IMR-90 (cell line): Measurements from ENCODE around the gene GNG2. TPM values are rescaled to one million over a fixed set of nuclear protein-coding genes. Genes with fewer than 3 reads are reported as not detected.
A peak's percentile ranks its signal among the peaks of the same experiment; 100 is the strongest.

ENCODE experiments used
- ATAC-seq: fragments of 200-7000 bp; cut with Tn5 transposase; 2 replicates; pipeline ENCODE4 v1.9.1; 2020; ENCODE audit warnings: low read depth, mild to moderate bottlenecking, moderate library complexity
- BruUV-seq: library from RNA; stranded (reverse); fragments of 400-500 nt; replicated peaks from 2 replicates; lab custom pipeline; 2021; lab: Mats Ljungman, UMichigan
- CTCF ChIA-PET: fragments of 300-600 bp; formaldehyde crosslinking; extraction: SDS; loops from one replicate; lab custom pipeline; 2021; ENCODE audit warnings: antibody characterized with exemption; lab: Yijun Ruan, JAX
- POLR2A ChIA-PET: fragments of 300-600 bp; sonication (Branson Sonifier 250); formaldehyde crosslinking; loops from one replicate; lab custom pipeline; 2022; ENCODE audit warnings: antibody characterized with exemption; ENCODE audit not compliant: unreplicated experiment; lab: Charles Lee
- DNase-seq: peaks from one replicate; pipeline ENCODE4 v3.0.0; 2013
- H2AFZ ChIP-seq: replicated peaks from 2 replicates; pipeline ENCODE3; 2013; ENCODE audit warnings: low read length, mild to moderate bottlenecking; ENCODE audit not compliant: poor library complexity
- H2AK5ac ChIP-seq: 2 replicates; pipeline ENCODE4 v1.6.1; 2013; ENCODE audit warnings: low read depth, low read length, inconsistent platforms
- H2AK9ac ChIP-seq: replicated peaks from 2 replicates; pipeline ENCODE3; 2013; ENCODE audit warnings: mild to moderate bottlenecking, low read depth, low read length, moderate library complexity; ENCODE audit not compliant: poor library complexity
- H2BK120ac ChIP-seq: 2 replicates; pipeline ENCODE4 v1.6.1; 2013; ENCODE audit warnings: low read depth, low read length, inconsistent platforms
- H2BK15ac ChIP-seq: 3 replicates; pipeline ENCODE4 v1.6.1; 2013; ENCODE audit warnings: low read depth, low read length, inconsistent platforms
- H2BK20ac ChIP-seq: 2 replicates; pipeline ENCODE4 v1.6.1; 2013; ENCODE audit warnings: low read depth, mild to moderate bottlenecking, inconsistent platforms, low read length, moderate library complexity
- H2BK5ac ChIP-seq: 2 replicates; pipeline ENCODE4 v1.6.1; 2013; ENCODE audit warnings: mild to moderate bottlenecking, low read depth, low read length, inconsistent platforms; ENCODE audit not compliant: poor library complexity, severe bottlenecking
- H3K14ac ChIP-seq: replicated peaks from 2 replicates; pipeline ENCODE4 v1.6.1; 2013; ENCODE audit warnings: low read depth, low read length, inconsistent platforms
- H3K18ac ChIP-seq: 2 replicates; pipeline ENCODE4 v1.6.1; 2013; ENCODE audit warnings: low read depth, low read length, control low read depth
- H3K23ac ChIP-seq: 2 replicates; pipeline ENCODE4 v1.6.1; 2013; ENCODE audit warnings: low read depth, low read length, inconsistent platforms
- H3K27ac ChIP-seq: 2 replicates; pipeline ENCODE4 v1.5.1; 2013; ENCODE audit warnings: mild to moderate bottlenecking, control low read depth, low read length; ENCODE audit not compliant: insufficient read depth
- H3K27me3 ChIP-seq: 2 replicates; pipeline ENCODE4 v1.6.1; 2013; ENCODE audit warnings: low read length; ENCODE audit not compliant: control insufficient read depth, insufficient read depth
- H3K36me3 ChIP-seq: 2 replicates; pipeline ENCODE4 v1.6.1; 2013; ENCODE audit warnings: low read length, mixed read lengths; ENCODE audit not compliant: control insufficient read depth, insufficient read depth
- H3K4ac ChIP-seq: 2 replicates; pipeline ENCODE4 v1.6.1; 2013; ENCODE audit warnings: low read depth, low read length, inconsistent platforms
- H3K4me1 ChIP-seq: 2 replicates; pipeline ENCODE4 v1.6.1; 2013; ENCODE audit warnings: low read length, mixed read lengths; ENCODE audit not compliant: control insufficient read depth, insufficient read depth
- H3K4me2 ChIP-seq: 2 replicates; pipeline ENCODE4 v1.6.1; 2013; ENCODE audit warnings: low read depth, mild to moderate bottlenecking, control low read depth, low read length, moderate library complexity
- H3K4me3 ChIP-seq: 2 replicates; pipeline ENCODE4 v1.5.1; 2013; ENCODE audit warnings: low read depth, mild to moderate bottlenecking, control low read depth, low read length, moderate library complexity; ENCODE audit not compliant: insufficient read depth
- H3K56ac ChIP-seq: 2 replicates; pipeline ENCODE4 v1.6.1; 2013; ENCODE audit warnings: low read length, inconsistent platforms; ENCODE audit not compliant: insufficient read depth; ENCODE audit errors: extremely low read depth
- H3K79me1 ChIP-seq, 2 experiments: 2 replicates each; pipeline ENCODE4 v1.6.1; 2013; ENCODE audit warnings: low read length in 2 of 2, inconsistent platforms in 1 of 2, low read depth in 1 of 2
- H3K9ac ChIP-seq: 2 replicates; pipeline ENCODE4 v1.6.1; 2013; ENCODE audit warnings: low read depth, low read length, control low read depth
- H3K9me1 ChIP-seq: 2 replicates; pipeline ENCODE4 v1.6.1; 2013; ENCODE audit warnings: low read length, inconsistent platforms; ENCODE audit not compliant: insufficient read depth
- H3K9me3 ChIP-seq: 2 replicates; pipeline ENCODE4 v1.6.1; 2013; ENCODE audit warnings: low read length; ENCODE audit not compliant: control insufficient read depth, insufficient read depth
- H4K20me1 ChIP-seq: 2 replicates; pipeline ENCODE4 v1.6.1; 2013; ENCODE audit warnings: low read length, inconsistent platforms; ENCODE audit not compliant: insufficient read depth
- H4K5ac ChIP-seq: 2 replicates; pipeline ENCODE4 v1.6.1; 2013; ENCODE audit warnings: mild to moderate bottlenecking, low read depth, low read length, control low read depth
- H4K8ac ChIP-seq, 2 experiments: 2 replicates each; pipeline ENCODE4 v1.6.1; 2013; ENCODE audit warnings: low read depth in 2 of 2, low read length in 2 of 2, control low read depth in 1 of 2, inconsistent platforms in 1 of 2
- H4K91ac ChIP-seq: 2 replicates; pipeline ENCODE4 v1.6.1; 2013; ENCODE audit warnings: low read depth, low read length, inconsistent platforms; ENCODE audit not compliant: insufficient read depth
- CHD1 ChIP-seq: IDR thresholded peaks from 2 replicates; pipeline ENCODE4 v1.6.1; 2012; ENCODE audit warnings: low read depth, low read length, improper control_type of control experiment
- WGBS, 2 experiments: methylation state at CpG; one replicate each; pipeline versions ENCODE4 v1.1.5 to v1.1.7; 2013; ENCODE audit warnings: missing lambda C conversion rate in 2 of 2; ENCODE audit not compliant: insufficient read length in 1 of 2; ENCODE audit errors: extremely low coverage in 2 of 2; 5-methylcytosine and 5-hydroxymethylcytosine counted together
- dilution Hi-C: fragments of 300-500 bp; cut with HindIII; formaldehyde crosslinking; loops from one replicate; pipeline ENCODE4 v1.14.3; 2018; ENCODE audit warnings: low sequenced_read_pairs; ENCODE audit not compliant: unreplicated experiment
- in situ Hi-C: fragments of 300-500 bp; cut with MboI; formaldehyde crosslinking; loops from 3 replicates; pipeline ENCODE4 v1.14.3; 2019; ENCODE audit warnings: low sequenced_read_pairs, inconsistent platforms, mixed read lengths
- intact Hi-C: fragments of 100-400 bp; cut with micrococcal nuclease; formaldehyde crosslinking; loops from 2 replicates; pipeline ENCODE4 v1.10.0; 2022
- polyA plus RNA-seq, 3 experiments: library from polyadenylated mRNA; depleted of rRNA; stranded (reverse); fragments of >200 nt; gene quantifications; 2 replicates each; pipeline ENCODE4 v1.2.3, GENCODE V29; 2012; ENCODE audit warnings: low replicate concordance in 1 of 3
- total RNA-seq: library from RNA; depleted of rRNA; stranded (reverse); fragments of >200 nt; gene quantifications from 2 replicates; pipeline ENCODE4 v1.2.3, GENCODE V29; 2012
- TF ChIP-seq, protein P1 (sequence below): fragments of 150-350 bp; IDR thresholded peaks from 2 replicates; pipeline ENCODE4 v1.6.1; 2017; ENCODE audit warnings: mild to moderate bottlenecking, antibody characterized with exemption, low read length, low read depth

GNG2 gene
- total and polyA plus RNA-seq, 2 of the 4 experiments (the other 2 are of a cell fraction), result 13.1 to 14.6 TPM

DNA sequence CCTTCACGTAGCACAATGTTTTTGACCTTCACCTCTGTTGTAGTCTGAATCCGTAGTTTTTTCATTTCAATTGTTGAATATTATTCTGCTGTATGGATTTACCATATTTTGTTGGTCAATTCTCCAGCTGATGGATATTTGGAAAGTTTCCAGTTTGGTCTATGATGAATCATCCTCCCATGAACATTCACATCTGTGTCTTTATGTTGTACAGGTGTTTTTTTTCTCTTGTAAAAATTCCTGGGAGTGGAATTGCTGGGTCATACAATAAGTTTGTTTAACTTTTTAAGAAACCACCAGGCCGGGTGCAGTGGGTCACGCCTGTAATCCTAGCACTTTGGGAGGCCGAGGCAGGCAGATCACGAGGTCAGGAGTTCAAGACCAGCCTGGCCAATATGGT, 36.7 kb upstream of the GNG2 start:
- H2AFZ ChIP-seq, result no peak overlapping the region
- H3K9ac ChIP-seq, result no peak overlapping the region
- WGBS, 2 experiments, result 40% methylated on average over 2 of the region's 6 CpGs; no CpG with 5 or more reads in 1 of the 2 experiments
- ChIA-PET CTCF (no interaction called here), POLR2A (no interaction called here)
- no peak overlapping the region for H3K18ac ChIP-seq
- ATAC-seq (no peak), DNase-seq (peak; percentile 34)
- H3K27me3 ChIP-seq, result no peaks in the 10 kb centered on the region
- H3K27ac ChIP-seq, result no peak overlapping the region
- no peak overlapping the region for H3K4ac ChIP-seq
- H3K4me1 ChIP-seq, result peaks cover 18% of the 10 kb centered on the region
- no peak overlapping the region for H3K56ac ChIP-seq
- no peaks in the 10 kb centered on the region for H4K20me1 ChIP-seq
- no peak overlapping the region for H2BK15ac ChIP-seq
- no peak overlapping the region for H3K4me3 ChIP-seq
- no peak overlapping the region for H2AK5ac ChIP-seq
- dilution Hi-C loops, result no loop called here
- no TSS peak for BruUV-seq
- no peak overlapping the region for H4K8ac ChIP-seq
- no peak overlapping the region for H3K23ac ChIP-seq
- no peaks in the 10 kb centered on the region for H3K9me3 ChIP-seq
- H2BK120ac ChIP-seq, result no peak overlapping the region
- intact Hi-C loops, result no loop called here
- no peaks in the 10 kb centered on the region for H3K79me1 ChIP-seq
- H3K14ac ChIP-seq, result no peak overlapping the region
- no peak overlapping the region for H4K5ac ChIP-seq
- H2AK9ac ChIP-seq, result no peak overlapping the region
- H2BK5ac ChIP-seq, result no peak overlapping the region
- in situ Hi-C loops, result no loop called here
- peaks cover 4% of the 10 kb centered on the region for H3K9me1 ChIP-seq
- H4K91ac ChIP-seq, result no peak overlapping the region
- TF ChIP-seq, protein P1, sequence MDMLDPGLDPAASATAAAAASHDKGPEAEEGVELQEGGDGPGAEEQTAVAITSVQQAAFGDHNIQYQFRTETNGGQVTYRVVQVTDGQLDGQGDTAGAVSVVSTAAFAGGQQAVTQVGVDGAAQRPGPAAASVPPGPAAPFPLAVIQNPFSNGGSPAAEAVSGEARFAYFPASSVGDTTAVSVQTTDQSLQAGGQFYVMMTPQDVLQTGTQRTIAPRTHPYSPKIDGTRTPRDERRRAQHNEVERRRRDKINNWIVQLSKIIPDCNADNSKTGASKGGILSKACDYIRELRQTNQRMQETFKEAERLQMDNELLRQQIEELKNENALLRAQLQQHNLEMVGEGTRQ, result no peak
- TF ChIP-seq CHD1, result no peak
- no peak overlapping the region for H2BK20ac ChIP-seq
- no peaks in the 10 kb centered on the region for H3K36me3 ChIP-seq
- no peak overlapping the region for H3K4me2 ChIP-seq
